Renal pelvis (tissue), 4 donors: ENCODE measurements around the gene RPL35. TPM values are rescaled to one million over a fixed set of nuclear protein-coding genes. Genes with fewer than 3 reads are reported as not detected.

Source experiments
- DNase-seq: peaks from one replicate; pipeline ENCODE4 v3.0.0-alpha.2; 2013
- polyA plus RNA-seq, 3 donors: library from polyadenylated mRNA; unstranded; fragments of 120-200 nt; gene quantifications; one replicate each; pipeline ENCODE4 v1.2.1, GENCODE V29; 2013; ENCODE audit not compliant: insufficient read length in 3 of 3

The RPL35 gene
- polyA plus RNA-seq, 3 donors: 745 to 1,130 (median 1,078) TPM

DNA sequence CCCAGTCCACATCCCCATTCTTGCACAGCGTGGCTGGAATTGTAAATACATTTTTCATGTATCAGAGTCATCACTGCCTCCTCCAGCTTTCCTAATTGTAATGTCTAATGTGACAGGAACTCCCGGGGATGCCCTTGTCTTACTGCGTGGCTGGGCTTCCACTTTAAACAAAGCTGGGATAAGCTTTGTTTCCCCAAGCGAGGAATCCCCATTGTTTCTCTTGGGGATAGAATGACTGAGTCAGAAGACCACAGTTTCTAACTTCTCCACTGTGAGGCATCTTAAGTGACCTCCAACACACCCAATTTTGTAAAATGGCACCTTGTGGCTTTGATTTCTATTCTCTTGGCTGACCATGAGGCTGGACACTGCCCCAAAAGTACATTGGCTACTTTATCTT is 22.6 kb upstream of the RPL35 start:
- no peak for DNase-seq

DNA sequence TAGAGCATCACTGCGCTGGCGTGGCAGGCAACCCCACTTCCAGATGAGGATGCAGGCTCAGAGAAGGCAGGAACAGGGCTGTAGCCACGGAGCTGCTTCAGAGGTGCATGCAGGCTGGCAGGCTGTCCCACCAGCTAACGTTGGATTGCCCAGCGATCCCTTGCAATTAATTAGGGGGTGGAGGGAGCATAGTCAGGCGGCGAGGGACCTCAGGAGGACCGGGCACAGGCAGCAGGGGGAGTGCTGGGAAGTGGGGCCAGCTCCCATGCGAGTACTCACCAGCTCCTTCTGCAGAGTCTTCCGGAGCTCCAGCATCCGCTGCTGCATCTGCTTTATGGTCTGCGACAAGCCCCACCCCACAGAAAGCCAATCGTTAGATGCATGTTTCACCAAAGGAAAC is 20.5 kb upstream of the RPL35 start:
- no peak for DNase-seq

DNA sequence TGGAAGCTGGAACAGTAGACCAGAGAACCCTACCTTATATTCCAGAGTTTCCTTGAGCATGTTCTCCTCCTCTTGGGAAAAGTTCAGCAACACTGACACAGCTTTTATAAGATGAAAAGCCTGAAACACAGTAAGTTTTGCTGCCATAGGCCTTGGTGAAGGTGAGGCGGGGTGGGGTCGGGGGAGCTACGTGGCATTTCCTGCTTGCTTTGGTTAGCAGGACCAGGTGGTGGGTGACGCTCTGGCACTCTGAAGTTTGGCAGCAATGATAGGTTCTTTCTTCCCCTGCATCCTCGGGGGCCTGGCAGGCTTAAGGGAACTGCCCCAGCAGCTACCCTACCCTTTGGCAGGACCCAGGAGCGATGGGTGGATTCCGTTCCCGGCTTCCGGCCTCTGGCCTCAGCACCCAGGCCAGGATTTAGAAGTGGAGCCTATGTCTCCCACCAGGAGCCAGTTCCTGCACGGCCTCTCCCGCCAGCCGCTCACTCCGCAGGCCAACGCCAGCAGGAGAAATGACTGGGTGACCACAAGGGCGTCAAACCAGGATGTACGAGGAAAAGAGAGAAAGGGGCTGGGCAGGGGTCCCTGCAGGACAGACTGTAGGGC is 19.5 kb upstream of the RPL35 start:
- DNase-seq: no peak

DNA sequence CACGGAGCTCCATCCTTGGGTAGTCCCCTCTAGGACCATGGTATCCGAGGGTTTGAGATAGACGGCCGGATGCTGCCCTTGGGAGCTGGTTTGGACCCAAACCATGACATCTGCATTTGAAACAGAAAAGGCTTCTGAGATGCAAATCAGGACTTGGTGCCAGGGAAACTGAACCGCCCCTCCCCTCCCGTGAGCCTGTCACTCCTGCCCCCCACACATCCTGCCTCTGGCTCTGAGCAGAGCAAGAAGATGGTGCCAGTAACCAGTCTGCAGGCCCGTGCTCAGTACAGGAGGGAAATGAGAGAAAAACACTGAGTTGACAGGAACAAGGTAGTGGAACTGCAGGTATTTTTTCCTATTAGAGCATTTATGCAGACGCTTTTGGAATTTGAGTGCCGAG is 18.7 kb upstream of the RPL35 start:
- no peak for DNase-seq

DNA sequence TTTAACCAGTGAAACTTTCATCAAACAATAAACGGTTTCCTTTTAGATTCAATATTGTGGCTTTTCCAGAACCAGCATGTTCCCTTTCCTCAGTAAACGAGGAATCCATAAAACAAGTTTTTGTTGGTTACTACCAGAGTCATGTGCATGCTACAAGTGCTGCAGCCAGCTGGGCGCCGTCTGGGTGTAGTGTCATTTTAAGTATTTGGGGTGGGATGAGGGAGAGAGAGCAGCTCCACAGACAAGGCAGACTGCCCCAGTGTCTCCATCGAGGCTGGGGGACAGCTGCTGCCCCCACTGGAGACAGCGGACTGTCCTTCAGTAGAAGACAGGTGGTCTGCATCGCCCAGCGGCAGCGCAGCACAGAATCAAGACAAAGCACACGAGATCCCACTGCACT is 17.5 kb upstream of the RPL35 start:
- peak; percentile 68 for DNase-seq

DNA sequence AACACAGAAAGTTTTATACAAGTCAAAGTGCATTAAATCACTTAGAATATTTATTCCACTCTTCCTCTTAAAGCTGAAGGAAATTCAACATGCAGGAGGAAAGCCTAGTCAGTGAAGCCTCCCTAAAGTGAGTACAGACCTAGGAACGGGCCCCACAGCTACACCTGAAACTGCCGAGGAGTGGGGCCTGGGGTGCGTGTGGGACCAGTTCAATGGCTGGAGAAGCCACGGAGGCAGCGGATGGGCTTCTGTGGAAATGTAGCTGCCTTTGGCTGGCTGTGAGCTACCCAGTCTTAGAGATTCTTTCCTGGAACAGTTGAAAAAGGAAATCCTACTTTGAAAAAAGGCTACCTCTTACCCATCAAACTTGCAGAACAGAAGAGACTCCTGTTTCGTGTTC is 16.8 kb upstream of the RPL35 start:
- DNase-seq: no peak

DNA sequence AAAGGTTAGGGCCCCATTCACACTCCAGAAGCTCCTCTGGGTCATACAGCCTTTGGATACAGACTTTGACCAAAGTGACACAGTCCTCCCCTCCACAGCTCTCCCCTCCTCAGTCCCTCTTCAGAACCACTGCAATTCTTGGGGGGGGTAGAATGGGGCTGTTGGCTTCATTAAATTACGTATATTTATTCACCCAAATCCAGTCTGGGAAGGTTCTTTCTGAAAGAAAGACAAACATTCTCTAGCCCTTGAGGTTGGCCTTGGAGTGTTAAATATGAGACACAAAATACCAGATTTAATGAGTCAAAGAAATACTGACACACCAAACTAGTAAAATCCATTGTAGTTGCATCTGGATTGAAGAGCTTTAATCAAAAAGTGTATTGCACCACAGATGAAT is 16.3 kb upstream of the RPL35 start:
- no peak for DNase-seq

DNA sequence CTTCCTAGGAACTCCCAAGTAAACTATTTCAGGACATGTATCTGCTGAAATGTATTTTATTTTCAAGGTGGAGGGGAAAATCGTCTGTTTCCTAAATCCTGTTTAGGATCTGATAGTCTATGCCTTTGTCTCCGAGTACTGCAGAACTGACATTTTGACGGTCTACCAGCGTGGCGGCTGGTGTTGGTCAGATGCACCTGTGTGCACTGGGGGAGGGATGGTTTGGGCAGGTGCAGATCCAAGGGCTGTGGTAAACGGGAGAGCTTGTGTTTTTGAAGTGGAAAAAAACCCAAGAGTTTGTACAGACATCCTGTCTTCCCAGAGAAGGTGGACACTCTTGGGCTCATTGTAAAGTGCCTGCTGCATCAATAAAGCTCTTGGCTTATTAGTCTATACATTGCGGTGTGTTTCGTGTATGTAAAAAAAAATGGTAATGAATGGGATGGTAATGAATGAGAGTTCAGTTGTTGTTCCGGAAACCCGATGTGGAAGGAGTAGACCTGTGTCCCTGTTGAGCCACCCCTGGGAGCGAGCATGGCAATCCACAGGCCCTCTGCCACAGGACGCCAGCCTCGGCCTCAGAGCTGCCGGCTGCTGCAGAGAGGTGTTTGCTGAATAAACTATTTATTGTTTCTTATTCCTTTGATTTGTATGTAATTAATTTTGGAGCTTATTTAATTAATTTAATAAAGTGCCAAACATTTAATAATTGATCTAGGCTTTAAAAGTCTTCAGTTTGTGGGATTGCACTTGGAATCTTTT is 15.4 kb upstream of the RPL35 start:
- no peak for DNase-seq

DNA sequence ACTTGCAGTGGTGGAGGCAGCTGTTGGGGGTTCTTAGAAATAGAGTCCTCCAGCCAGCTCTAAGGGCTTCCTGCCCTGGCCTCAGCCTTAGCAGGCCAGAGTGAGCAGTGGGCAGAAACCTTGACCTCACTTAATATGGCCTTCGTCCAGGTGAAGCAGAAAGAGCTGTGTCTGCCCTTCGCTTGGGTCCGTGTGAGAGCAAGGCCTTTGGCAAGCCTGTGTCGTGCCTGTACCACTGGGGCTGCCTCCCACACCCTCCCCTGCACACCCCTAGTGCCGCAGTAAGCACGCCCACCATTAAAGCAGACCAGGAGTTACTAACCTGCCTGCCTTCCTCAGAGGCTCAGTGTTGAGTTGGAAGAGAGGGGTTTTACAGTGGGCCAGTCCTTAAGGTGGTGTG is 13.7 kb upstream of the RPL35 start:
- DNase-seq: no peak

DNA sequence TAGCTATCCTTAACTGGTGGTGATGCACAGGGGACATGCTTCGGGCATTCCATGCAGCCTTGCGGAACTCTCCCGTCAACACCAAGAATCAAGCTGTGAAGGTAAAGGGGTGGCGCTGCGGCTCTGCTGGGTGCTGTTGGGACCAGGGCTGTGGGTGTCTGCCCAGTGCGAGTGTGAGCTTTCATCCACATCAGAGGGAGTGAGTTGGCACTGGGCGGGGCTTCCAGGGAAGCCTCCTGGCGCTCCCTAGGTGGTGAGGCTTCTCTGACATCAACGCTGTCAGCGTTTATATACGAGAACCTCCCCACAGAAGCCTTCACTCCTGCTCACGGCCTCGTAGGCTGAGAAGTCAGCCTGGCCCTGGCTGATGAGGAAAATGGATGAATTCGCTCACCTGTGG is 11.9 kb upstream of the RPL35 start:
- no peak for DNase-seq

DNA sequence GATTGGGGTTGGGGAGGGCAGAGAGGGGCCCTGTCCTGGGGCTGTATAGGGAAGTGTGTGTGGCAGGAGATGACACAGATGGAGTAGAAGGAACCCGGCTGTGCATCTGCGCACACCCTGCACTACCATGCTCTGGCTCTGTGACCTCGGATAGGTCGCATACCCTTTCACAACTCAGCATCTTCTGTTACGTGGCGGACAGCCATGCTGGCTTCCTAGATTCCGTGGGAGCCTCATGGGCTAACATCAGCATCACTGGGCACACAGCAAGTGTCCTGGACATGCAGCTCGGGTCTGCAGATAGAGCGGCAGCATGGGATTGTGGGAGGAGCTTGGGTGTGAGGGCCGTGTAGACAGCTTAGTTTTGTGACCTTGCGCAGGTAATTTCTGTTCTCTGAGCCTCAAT is 9.4 kb upstream of the RPL35 start:
- no peak for DNase-seq

DNA sequence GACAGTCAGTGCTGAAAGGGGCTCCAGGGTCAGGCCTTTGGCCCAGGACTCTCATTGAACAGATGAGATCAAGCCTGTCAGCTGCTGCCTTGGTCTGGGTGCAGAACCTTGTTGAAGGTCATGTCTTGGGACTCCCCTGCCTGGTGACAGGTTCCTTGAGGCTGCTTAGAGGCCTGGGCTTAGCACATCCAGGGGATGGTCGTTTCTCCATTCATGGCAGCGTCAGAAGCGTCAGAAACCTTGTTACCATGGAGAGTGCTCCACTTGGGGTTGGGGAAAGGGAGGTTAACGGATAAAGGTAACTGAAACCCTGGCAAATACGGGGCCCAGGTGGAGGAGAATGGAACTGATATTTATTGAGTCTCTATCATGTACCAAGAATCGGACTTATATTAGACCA is 9.0 kb upstream of the RPL35 start:
- no peak for DNase-seq

DNA sequence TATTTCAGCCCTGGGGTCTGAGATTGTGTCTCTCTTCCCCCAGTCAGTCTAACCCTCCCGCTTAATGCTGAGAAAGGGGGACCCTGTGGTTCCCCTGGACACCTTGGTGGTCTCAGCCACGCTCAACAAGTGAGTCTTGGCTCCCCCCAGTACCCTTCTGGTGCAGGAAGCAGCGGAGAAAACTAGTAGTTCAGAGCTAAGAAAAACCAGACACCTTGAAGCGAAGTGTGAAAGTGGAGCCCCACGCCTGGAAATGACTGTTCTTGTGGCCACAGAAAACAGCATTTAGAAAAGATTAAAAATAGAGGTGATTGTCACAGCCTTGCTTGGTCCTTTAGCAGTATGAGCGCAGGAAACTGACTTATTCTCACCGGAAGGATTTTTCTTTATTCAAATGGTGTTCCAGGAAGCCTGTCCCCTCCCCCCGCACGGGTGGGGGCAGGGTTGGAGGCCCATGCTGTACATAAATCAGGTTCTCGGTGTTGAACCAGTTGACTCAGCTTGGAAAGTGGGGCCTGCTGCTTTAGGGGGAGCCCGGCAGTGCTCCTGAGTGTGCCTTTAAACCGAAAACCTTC is 8.3 kb upstream of the RPL35 start:
- peak; percentile 48 for DNase-seq

DNA sequence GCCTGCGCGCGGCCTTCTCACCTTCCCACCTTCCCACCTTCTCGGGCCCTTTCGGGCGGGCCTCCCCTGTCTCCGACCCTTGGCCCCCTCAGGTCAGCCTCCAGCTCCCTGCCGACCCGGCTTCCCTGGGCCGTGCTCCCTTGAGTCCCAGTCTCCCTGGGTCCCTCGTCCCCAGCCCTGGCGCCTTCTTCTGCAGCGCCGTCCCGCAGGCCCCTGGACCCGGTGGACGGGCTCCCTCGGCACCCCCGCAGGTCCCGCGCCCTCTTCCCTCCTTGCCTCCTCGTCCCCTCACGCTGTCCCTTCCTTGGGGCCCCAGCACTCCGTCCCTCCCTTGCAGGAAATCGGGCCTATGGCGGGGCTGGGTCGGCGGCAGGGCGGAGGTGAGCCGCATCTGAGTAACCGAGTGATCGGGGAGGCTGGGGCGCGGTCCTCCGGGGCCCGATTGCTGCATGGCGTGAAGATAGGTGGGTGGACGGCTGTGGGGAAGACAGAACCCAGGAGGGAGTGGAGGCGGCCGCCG is 7.8 kb upstream of the RPL35 start:
- no peak for DNase-seq

DNA sequence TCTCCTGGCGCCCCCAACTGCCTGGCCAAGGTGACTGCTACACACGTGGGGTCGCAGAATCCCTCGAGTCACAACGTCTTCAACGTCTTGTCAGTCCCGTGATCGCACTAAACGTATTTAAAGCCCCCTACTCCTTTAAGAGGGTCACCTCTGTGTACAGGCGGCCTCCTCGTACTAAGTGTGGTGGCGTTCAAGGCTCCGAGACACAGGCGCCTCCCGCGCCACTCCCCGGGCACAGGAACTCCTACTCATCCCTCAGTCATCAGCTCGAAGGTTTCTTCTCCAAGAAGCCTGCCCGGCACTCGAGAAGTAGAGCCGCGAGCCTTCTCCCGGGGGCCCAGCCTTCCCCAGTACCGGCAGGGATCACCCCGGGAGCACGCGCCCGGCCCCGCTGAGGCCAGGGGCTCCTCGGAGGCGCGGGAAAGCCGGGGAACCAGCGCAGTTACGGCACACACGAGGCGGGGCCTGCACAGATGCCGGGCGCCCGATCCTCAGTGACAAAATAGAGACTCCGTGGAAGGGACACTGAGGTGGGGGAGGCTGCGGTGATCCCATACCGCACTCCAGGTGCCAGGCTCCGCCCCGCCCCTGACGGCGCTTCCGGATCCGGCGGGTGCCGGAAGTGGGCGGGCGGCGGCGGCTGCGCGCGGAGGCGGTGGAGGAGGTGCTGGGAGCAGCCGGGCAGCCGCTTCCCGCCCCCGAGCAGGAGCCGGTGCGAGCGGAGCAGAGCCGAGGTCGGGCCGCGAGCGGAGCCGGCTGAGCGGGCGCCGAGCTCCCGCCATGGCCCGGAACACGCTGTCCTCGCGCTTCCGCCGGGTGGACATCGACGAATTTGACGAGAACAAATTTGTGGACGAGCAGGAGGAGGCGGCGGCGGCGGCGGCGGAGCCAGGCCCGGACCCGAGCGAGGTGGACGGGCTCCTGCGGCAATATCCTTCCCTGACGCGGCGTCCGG is 7.0 kb upstream of the RPL35 start:
- DNase-seq: peak; percentile 88

DNA sequence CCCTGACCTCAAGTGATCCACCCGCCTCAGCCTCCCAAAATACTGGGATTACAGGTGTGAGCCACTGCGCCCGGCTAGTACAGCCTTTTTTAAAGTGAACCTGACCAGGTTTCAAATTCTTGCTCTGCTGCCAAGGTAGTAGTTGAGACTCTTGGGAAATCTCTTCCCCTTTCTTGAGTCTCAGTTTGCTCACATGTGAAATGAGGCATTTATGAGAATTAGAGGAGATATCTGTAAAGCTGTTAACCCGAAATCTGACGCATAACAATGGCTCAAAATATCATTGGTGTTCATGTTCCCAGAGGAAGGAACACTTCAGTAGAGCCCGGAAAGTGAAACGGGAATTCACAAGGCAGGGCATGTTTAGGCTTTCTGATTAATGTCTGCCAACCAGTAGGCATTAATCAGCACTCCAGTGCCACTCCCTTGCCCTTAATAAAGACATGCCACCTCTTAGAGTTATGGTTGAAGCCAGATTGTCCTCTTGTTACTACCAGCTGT is 1.7 kb upstream of the RPL35 start:
- DNase-seq: no peak

DNA sequence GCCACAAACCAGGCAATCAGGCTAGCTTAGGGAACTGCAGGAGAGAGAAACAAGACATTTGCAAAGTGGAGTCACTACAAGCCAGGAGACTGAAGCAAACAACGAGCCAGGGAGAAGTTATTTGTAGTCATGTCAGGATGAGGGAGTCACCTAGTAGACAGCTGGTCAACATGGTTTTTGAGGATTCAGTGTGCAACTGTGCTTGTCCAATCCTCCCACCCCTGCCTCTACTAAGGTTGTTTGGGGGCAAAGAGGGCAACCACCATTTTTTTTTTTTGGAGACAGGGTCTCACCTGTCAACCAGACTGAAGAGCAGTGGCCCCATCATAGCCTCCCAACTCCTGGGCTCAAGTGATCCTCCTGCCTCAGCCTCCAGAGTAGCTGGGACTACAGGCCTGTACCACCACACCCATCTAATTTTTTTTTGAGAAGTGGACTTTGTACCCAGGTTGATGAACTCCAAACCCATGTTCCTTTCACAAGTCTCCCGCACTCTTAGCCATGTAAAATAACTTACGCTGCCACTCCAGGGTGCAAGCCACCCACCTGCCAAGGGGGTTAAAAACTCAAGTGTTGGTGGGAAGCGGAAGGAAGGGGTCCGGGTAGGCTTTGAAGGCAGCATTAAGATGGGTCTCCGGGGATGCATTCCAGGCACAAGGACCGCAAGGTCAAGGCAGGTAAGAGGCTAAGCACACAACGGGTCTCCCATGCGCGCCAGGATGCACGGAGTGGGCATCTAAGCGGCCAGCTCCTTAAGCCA is 995 bp downstream of the RPL35 start:
- no peak for DNase-seq

DNA sequence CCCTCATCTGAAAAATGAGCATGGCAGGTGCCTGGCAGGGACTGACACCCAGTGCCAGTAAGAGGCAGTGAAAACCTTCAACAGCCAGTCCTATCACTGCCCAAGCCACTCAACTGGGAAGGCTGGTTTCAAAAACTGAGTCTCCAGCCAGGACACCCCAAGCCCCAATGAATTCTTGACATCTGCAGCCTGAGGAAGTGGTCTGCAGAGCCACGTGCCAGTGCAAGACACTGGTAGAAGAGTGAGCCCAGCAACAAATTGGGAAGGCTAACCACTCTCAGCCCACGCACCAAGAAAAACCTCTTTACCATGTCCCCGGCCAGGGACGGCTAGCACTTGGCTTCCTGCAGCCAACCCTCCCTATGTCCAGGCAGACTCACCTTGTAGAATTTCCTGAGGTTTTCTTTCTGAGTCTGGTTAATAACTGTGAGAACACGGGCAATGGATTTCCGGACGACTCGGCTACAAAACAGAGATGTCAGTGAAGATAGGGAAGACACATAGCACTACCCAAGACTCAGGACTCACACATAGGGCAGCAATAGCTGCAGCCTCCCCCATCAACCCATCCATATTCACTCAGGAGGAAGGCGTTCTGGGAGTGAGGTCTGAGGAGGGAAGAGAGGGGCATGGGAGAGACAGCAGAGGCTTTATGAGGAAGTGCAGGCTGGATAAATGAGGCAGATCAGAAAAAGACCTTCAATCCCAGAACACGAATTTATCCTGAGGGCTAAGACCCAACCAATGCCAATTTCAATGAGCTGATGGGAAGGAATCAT is 1.8 kb downstream of the RPL35 start:
- DNase-seq: no peak

DNA sequence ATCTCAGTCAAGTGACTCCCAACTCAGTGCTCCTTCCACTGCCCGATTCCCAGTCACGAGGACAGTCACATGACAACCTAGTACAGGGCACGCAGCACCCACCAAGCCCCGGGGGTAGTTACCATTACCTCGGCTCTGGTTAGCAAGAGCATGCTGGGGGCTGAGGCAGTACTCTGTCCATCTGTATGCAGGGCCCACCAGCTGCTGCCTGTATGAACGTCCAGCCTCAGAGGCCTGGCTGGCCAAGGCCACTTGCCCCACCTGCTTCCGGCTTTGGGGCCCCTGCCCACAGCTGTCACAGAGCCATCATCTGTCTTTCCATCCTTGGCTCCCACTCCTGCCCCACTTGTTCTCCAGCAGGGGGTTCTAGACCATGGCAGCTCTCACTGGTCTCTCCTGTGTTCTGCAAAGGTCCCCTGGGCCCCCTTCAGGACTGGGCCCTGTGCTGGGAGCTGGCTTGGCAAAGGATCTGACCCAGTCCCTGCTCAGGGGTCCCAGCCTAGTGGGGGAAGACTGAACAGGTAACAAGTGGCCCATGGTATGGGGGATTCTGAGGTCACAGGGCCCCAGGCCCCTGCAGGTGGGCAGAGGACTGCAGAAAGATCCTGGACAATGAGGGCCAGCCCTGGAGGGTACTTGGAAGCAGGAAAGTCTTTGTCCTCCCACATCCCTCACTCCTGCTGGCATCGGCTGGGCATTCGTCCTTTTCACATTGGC is 3.3 kb downstream of the RPL35 start:
- no peak for DNase-seq
